GM15510 (cell line): ENCODE results near the gene NRIP1.

ENCODE experiments used
- POLR2A ChIP-seq: IDR thresholded peaks from 3 replicates; pipeline ENCODE4 v1.6.1; 2011; ENCODE audit warnings: borderline replicate concordance; ENCODE audit not compliant: insufficient read length; ENCODE audit errors: extremely low read depth

The NRIP1 gene, protein sequence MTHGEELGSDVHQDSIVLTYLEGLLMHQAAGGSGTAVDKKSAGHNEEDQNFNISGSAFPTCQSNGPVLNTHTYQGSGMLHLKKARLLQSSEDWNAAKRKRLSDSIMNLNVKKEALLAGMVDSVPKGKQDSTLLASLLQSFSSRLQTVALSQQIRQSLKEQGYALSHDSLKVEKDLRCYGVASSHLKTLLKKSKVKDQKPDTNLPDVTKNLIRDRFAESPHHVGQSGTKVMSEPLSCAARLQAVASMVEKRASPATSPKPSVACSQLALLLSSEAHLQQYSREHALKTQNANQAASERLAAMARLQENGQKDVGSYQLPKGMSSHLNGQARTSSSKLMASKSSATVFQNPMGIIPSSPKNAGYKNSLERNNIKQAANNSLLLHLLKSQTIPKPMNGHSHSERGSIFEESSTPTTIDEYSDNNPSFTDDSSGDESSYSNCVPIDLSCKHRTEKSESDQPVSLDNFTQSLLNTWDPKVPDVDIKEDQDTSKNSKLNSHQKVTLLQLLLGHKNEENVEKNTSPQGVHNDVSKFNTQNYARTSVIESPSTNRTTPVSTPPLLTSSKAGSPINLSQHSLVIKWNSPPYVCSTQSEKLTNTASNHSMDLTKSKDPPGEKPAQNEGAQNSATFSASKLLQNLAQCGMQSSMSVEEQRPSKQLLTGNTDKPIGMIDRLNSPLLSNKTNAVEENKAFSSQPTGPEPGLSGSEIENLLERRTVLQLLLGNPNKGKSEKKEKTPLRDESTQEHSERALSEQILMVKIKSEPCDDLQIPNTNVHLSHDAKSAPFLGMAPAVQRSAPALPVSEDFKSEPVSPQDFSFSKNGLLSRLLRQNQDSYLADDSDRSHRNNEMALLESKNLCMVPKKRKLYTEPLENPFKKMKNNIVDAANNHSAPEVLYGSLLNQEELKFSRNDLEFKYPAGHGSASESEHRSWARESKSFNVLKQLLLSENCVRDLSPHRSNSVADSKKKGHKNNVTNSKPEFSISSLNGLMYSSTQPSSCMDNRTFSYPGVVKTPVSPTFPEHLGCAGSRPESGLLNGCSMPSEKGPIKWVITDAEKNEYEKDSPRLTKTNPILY (N-terminal part only)

DNA sequence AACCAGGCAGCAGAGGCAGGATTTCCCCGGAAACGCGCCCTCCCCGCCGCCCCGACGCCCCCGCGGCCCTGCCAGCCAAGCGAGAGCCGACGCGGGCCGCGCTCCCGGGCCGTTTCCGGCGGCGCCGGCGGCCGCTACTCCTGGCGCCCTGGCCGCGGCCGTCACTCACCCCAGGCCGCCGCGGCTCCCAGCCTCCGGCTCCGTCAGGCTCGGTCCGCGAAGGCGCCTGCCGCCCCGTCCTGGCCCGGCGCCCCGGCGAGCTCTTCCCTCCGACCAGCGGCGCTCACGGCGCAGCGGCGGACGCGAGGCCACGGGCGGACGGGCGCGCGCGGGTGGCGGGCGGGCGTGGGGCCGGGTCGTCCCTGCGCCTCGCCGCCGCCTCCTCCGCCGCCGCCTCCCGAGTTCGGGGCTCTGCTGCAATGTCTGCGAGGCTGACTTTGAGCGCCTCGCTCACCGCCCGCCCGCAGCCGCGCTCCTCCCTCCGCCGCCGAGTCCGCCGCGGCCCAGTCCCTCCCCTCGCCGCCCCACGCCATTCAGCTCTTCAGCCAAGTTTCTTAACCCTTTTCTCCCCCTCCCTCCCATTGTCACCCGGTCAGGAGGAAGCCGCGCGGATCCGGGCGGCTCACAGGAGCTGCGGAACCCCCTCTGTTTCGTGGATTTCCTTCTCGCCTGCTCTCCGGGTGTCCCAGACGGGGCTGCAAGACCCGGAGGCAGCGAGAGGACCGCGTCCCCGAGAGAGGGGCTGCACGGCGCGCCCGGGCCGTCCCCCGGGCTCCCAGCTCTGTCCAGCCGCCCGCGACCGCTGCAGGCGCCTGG, at the start of gene NRIP1:
Gene NRIP1 (minus strand): TSS at position 425 of the 816 bp plus-strand sequence. CDS start 96,808 bp downstream, outside the sequence.
- TF ChIP-seq POLR2A = peak; percentile 52

DNA sequence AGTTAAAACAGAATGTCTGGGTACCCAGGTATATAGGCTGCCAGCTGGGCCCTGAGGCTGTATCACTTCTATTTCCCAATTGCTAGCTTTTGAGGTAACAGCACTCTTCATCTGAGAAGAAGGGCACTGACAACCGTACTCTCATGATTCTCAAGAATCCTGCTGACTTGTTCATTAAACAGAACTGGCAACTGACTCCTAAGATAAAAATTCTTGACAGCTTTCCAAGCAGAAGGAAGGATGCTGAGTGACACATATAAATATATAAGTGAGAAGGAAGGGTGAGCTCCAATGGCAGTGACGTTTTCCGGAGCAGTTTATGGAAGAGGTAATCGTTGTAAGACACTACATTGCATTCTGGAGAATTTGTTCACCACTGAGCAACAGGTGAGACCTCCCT, 48.1 kb upstream of the NRIP1 start:
- no peak for TF ChIP-seq POLR2A

DNA sequence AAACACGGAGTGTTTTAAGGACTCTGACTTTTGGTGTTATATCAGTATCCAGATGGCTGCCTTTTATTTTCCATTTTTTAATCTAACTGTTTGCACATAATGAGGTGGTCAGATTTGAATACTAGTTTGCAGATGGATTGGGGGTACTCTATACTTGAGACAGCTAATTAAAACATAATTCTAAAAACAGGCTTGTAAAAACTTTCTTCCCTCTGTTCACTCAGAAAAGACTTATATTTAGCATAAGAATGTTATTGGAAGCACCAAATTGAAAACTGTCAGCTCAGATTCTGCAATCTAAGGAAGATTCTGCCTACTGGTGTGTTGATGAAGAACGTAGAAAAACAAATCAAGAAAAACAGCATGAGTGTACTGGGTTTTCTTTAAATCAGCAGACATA, 44.0 kb upstream of the NRIP1 start:
- TF ChIP-seq POLR2A = no peak

DNA sequence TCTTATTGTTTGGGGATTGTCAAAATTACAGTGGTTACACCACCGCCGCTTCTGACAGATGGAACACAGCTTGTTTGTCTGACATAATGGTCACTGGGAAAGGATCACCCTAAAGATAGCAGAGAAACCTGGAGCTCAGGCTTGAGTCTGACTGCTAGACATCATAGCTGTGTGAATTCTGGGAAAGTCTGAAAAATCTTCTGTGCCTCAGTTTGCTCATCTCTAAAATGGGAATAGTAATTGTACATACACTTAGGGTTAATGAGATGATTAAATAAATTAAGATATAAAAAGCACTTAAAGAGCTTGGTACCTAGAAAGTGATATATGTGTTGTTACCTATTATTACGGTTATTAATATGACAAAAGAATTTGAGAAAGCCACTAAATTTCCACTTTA, 39.7 kb upstream of the NRIP1 start:
- no peak for TF ChIP-seq POLR2A

DNA sequence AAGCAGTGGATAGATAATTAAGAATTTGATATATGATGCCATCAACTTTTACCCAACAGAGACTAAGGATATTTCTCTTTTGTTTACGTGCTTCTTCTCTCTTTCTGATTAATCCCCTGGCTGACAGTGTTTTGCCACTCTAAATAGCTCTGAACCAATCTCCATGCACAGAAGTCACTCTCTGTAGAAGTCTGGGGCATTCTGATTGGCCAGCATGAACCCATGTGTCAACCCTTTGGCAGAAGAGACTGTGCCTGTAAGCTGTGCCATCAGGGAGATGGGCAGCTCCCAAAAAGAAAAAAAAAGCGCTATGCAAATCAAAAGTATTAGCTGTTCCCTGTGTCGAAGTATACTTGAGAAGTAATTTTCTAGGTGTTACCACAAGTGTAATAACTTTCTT, 34.1 kb upstream of the NRIP1 start:
- no peak for TF ChIP-seq POLR2A

DNA sequence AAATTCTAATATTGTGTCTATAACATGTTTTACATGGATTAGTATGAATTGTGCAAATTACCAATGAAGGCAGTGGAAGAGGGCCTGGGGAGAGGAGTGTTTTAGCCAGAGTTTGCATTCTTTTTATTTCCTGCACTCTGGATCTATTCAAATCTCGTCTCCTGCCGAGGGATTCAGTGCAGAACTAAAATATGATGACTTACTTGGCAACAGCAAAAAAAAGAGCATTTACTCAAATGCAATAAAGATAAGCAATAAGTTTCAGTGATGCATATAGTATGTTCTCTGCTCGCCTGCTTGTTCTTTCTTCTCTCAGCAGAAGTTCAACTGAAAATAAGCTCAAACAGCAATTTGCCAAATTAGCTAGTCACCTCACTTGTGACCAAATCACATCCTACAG, 33.4 kb upstream of the NRIP1 start:
- no peak for TF ChIP-seq POLR2A

DNA sequence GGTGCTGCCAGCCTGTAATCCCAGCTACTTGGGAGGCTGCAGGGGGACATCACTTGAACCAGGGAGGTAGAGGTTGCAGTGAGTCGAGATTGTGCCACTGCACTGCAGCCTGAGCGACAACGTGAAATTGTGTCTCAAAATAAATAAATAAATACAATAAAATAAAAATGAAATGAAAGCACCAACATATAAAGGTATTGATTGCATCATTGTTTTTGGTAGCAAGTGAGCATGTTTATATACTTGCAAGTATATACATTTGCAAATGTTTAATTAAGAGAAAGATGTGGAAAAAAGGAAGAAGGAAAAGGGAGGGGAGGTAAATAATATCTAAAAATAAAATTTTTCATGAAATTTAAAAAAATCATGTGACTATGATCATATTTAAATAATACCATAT, 32.8 kb upstream of the NRIP1 start:
- TF ChIP-seq POLR2A = no peak

DNA sequence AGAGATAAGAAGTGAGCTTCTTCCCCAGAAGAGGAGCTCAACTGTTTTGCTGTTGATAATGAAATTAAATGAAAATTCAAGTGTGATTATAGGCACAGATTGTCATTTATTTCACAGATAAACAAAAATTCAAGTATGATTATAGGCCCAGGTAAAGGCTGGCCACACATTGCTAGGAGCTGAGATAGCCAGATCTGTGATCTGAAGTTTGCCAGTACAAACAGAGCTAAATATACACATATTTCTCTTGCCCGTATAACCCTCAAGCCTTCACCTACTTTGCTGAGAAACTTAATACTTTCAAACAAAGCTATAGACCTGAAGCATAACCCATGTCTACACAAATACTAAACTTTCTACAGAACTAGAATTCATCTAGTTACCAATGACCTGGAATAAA, 31.3 kb upstream of the NRIP1 start:
- TF ChIP-seq POLR2A = no peak

DNA sequence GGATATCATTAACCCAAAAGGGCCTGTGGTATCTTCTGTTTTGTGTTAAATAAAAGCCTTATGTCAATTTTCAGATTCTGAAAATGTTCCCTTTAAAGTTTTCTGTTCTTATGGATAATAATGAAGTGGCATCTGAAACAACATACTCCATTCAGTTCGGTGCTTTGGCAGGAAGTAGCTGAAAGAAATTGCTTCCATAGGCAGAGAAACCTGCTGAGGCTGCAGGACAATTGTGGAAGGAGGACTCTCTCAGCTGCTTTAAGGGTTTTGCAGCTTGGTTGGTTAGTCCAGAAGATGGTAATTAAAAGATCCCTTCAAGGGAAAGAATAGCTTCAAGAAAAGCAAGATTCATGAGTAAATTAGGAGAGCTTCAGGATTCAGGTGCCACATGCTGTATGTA, 30.5 kb upstream of the NRIP1 start:
- TF ChIP-seq POLR2A = no peak

DNA sequence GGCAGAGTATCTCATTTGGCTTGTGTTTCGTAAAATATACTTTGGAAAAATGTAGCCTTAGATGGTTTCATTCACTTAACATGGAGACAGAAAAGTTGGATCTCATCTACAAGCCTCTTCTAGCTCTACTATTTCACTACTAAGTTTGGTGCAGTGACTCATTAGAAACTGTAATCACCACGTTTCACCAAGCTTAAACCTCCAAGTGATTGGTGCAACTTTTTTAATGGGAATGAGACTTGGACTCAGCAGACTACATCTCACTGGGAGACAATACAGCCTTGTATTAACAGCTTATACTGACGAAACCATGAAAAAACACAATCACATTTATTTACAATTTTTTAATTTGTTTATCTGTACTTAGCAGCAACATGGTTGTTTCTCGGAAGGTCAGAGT, 29.9 kb upstream of the NRIP1 start:
- no peak for TF ChIP-seq POLR2A

DNA sequence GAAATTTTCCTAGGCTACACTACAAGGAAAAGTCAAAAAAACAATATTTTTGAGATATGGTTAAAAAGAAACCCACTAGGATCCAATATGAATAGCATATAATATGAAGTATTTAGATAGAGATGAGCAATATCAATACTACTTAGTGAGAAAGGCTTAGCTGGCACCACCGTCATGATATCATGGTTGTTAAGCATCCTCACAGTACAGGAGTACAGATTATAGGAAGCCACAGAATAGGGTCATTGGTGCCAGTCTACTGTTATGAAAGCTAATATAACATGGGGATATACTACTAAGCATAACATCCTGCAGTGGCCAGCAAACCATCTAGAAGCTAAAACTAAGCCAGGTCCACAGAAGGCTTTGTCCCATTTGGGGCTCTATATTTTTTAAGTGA, 28.4 kb upstream of the NRIP1 start:
- TF ChIP-seq POLR2A = no peak

DNA sequence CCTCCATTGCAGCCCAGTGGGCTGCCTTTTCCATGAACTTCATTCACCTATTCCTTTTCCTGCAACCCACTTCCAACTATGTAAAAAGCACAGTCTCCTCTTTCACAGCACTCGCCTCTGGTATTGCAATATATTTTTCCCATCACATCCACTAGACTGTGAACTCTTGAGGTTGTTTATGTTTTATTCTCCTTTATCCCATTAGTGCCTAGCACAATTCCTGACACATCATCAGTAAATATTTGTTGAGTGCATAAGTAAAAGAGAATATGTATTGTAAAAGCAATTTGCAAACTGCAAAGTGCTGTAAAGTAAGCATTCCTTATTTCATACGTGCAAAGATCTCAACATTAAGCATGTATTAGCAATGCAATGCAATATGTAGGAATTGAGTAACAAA, 27.9 kb upstream of the NRIP1 start:
- TF ChIP-seq POLR2A = no peak

DNA sequence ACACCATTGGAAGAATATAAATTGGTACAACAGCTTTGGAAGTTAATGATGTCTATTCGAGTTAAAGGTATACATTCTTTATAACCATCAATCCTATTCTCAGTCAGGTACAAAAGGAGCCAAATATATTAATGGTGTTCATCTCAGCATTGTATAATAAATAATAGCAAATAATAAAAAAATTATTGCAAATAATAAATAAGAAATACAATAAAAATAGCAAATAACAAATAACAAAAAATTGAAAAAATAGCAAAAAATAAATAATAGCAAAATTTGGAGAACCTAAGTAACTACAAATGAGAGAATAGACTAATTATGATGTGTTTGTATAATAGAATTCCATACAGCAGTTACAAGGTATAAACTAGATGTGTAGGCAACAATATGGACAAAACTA, 25.6 kb upstream of the NRIP1 start:
- no peak for TF ChIP-seq POLR2A

DNA sequence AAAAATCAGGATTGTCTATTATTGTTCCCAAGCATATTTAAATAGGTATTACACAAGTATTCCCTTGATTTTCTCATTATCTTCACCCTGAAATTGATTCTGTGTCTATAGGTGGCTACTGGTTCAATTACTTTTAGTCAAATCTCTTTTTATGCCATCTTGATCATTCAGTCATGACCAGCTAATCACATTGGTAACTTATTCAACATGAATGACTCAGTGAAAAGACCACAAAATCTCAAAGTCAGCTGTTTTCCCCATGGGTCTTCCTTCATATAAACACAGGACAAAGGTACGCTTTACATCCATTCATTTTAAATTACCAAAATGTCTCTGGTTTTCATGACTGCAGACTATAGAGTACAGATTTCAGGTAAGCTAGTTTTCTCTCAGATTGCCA, 23.7 kb upstream of the NRIP1 start:
- TF ChIP-seq POLR2A = no peak

DNA sequence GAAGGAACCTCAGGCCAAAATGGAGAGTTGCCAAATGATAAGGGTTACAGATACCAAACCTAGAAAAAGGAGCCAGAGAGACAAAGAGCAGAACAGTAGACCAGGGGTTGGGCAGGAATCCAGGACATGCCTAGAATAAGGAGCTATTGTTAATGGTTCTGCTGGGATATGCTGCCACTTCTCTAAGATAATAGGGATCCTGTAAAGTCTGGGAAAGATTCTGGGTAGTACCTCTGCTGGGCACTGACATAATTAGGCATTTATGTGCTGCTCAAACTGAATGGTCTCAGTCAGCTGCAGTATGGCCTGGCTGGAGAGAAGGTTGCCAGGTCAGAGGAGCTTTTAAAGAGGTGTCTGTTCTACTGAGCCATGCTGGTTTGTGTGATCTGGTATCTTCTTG, 19.9 kb upstream of the NRIP1 start:
- TF ChIP-seq POLR2A = no peak

DNA sequence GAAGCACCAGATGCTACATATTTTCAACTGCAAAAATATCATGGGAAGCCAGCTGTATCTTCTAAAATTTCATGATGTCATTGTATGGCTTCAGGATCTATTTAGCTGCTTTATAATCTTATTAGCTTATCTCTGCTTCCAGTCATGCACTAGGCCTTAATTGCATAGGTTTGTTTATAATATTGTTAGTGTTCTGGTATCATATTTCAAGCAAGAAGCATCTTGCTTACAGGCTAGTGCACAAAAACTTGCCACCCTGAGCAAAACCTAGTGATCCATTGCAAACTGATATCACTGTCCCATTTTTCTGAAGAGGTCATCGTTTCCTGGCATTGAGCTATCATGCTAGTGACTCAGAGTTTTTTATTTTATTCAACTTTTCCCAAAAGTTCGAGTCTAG, 15.7 kb upstream of the NRIP1 start:
- no peak for TF ChIP-seq POLR2A

DNA sequence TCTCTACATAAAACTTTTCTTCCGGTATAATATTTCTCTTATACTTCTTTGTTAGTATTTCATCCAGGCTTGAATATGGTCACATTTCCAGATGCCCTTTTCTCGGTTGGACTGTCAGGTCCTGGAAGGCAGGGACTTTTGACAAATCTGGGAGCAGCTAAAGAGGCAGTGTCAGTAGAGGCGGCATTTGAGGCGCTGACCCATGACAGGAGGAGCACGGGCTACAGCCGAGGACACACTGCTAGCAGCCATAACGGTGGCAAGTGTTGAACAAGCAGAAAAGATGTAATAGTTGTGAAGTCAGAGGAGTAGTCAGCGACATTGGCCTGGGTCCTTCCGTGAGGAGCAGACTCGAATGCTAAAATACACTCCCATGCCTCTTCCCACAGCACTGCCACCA, 14.5 kb upstream of the NRIP1 start:
- no peak for TF ChIP-seq POLR2A
